Heart right ventricle (tissue), 16 donors: ENCODE results near the gene ZNF692. TPM values are rescaled to one million over a fixed set of nuclear protein-coding genes. Genes with fewer than 3 reads are reported as not detected.

Source experiments
- ATAC-seq, 8 donors: fragments of 200-7000 bp; cut with Tn5 transposase; one replicate each; pipeline ENCODE4 v1.9.1; 2020; ENCODE audit warnings: mild to moderate bottlenecking in 8 of 8, moderate library complexity in 8 of 8, moderate number of reproducible peaks in 1 of 8
- DNase-seq, 2 donors: peaks; one replicate each; pipeline ENCODE4 v3.0.0-alpha.2; 2020
- H3K27ac ChIP-seq, 10 donors: fragments of 200-600 bp; sonication (generic) in 2 of 10; one replicate each; pipeline versions ENCODE4 v1.5.0 to v1.8.0; 2020 to 2022; ENCODE audit warnings: mild to moderate bottlenecking in 3 of 10
- H3K27me3 ChIP-seq, 7 donors: fragments of 200-600 bp; one replicate each; pipeline ENCODE4 v1.8.0; 2021 to 2022; ENCODE audit warnings: mild to moderate bottlenecking in 2 of 7
- H3K36me3 ChIP-seq, 9 donors: fragments of 200-600 bp; sonication (generic) in 1 of 9; one replicate each; pipeline versions ENCODE4 v1.5.0 to v1.8.0; 2020 to 2022; ENCODE audit warnings: mild to moderate bottlenecking in 2 of 9
- H3K4me1 ChIP-seq, 9 donors: fragments of 200-600 bp; sonication (generic) in 1 of 9; one replicate each; pipeline versions ENCODE4 v1.5.0 to v1.8.0; 2020 to 2022; ENCODE audit warnings: mild to moderate bottlenecking in 4 of 9
- H3K4me3 ChIP-seq, 10 donors: fragments of 200-600 bp; sonication (generic) in 2 of 10; one replicate each; pipeline versions ENCODE4 v1.5.0 to v1.8.0; 2020 to 2022; ENCODE audit warnings: mild to moderate bottlenecking in 7 of 10, moderate library complexity in 2 of 10
- H3K9me3 ChIP-seq, 11 donors: fragments of 200-600 bp in 10 of 11; sonication (generic) in 2 of 11; one replicate each; pipeline versions ENCODE4 v1.5.0 to v1.8.0; 2013 to 2022; ENCODE audit warnings: mild to moderate bottlenecking in 2 of 11, control low read depth in 1 of 11, moderate library complexity in 1 of 11
- WGBS, 2 donors: extraction: QIAGEN DNeasy Blood & Tissue Kit; methylation state at CpG; one replicate each; pipeline ENCODE4 v1.1.7; 2013; ENCODE audit warnings: inconsistent platforms in 1 of 2; 5-methylcytosine and 5-hydroxymethylcytosine counted together
- intact Hi-C, 10 donors: fragments of 100-400 bp; cut with DNase I; formaldehyde crosslinking; loops; one replicate each; pipeline versions ENCODE4 v1.11.1 to v1.14.2; 2022
- polyA plus RNA-seq, 2 donors: library from polyadenylated mRNA; stranded (reverse); fragments of 200-250 nt; gene quantifications; one replicate each; pipeline ENCODE4 v1.2.3, GENCODE V29; 2013
- total RNA-seq, 10 donors: library from RNA; stranded (reverse); fragmentation: NEBNext Ultra II Directional in 3 of 10; extraction: Animal tissue kit (Norgen Biotek cat#: 25700) in 3 of 10; gene quantifications; one replicate each; pipeline versions ENCODE4 v1.2.1 to v1.2.4, GENCODE V29; 2021 to 2023
- TF ChIP-seq, protein P1 (sequence below), 9 donors: fragments of 200-600 bp; sonication (generic) in 2 of 9; IDR thresholded peaks; one replicate each; pipeline versions ENCODE4 v1.5.0 to v1.8.0; 2021 to 2022; ENCODE audit warnings: antibody characterized with exemption in 9 of 9, mild to moderate bottlenecking in 5 of 9, moderate library complexity in 1 of 9
- donor health status: Arrhythmogenic right ventricular cardiomyopathy.
- donor health status: ischemic (EF 13 %, LVEDD 7.1; RV severe dilation, severe dysfunction).
- donor health status: healthy with polysubstance abuse.
- donor health status: DM: no; HTN: yes; CAD: no.
- donor health status: DM: no; HTN: no; CAD: no.
- donor health status: ischemic (EF 25% LVEDD 6.9; RV normal size, moderate dysfunction).
- donor health status: ischemic (EF 25% LVEDD 5.7; RV mildly dilated, moderate dysfunction).
- donor health status: healthy.
- donor health status: DM: yes; HTN: yes; CAD: no.
- donor health status: Ischemic cardiomyopathy.
- donor health status: ischemic (EF 35%, LVEDD 5.7; RV mildly dilated, moderate dysfunction).
- donor health status: nonischemic (EF 11% LVEDD 7.7; RV severe dilation, severe dysfunction).
- donor health status: DM: yes; HTN: yes; CAD: no.
- donor health status: PGD.
- donor health status: ischemic (EF 29% LVEDD 5.4; RV normal size, mild dysfunction).
- donor health status: nonischemic (EF 23%, LVEDD 6.1; RV moderate dilation, normal function).

ZNF692 gene
- total and polyA plus RNA-seq, 12 donors: 7.1 to 102 (median 12.5) TPM

DNA sequence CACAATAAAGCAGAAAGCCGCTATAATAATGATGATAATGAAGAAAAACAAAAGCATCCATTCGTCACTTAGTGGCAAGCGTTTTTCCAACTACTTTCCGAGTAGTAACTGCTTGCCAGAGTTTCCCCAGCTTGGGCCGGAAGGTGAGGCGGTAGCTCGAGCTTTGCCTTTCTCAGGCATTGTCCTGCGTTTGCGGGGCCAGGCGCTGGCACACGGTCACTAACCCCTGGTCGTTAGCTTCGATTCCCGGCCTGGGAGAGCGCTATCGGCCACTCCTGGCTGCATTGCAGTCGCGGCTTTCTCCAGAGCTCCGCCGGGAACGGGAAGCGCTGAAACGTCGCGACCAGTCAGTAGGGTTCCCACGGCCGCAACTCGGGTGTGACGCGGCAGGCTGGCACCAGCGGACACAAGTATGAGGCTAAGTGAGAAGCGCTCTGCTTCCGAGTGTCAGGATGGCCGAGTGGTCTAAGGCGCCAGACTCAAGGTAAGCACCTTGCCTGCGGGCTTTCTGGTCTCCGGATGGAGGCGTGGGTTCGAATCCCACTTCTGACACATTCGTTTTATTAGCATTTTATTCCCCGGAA is 14.6 kb upstream of the ZNF692 start:
- peaks cover 0 to 4% (median 0%) of the 10 kb centered on the region in 11 donors for H3K9me3 ChIP-seq
- H3K4me3 ChIP-seq: peak overlapping the region; percentile 34 to 81 (median 70)
- peaks cover 0 to 12% (median 3%) of the 10 kb centered on the region in 9 donors for H3K4me1 ChIP-seq
- DNase-seq: peak; percentile 91 to 95
- 0 to 1% methylated on average over 41 of the region's 41 CpGs for WGBS, 2 donors
- intact Hi-C loops: loop anchor here in 1 of 10 donors (1.0 to 2.0 kb wide), 2 partner anchors 33 to 47 kb away; partner anchors contain the start of gene PGBD2
- no peaks in the 10 kb centered on the region for H3K27me3 ChIP-seq
- peak; percentile 93 to 97 (median 96) for ATAC-seq
- no peaks in the 10 kb centered on the region for H3K36me3 ChIP-seq
- TF ChIP-seq, protein P1, sequence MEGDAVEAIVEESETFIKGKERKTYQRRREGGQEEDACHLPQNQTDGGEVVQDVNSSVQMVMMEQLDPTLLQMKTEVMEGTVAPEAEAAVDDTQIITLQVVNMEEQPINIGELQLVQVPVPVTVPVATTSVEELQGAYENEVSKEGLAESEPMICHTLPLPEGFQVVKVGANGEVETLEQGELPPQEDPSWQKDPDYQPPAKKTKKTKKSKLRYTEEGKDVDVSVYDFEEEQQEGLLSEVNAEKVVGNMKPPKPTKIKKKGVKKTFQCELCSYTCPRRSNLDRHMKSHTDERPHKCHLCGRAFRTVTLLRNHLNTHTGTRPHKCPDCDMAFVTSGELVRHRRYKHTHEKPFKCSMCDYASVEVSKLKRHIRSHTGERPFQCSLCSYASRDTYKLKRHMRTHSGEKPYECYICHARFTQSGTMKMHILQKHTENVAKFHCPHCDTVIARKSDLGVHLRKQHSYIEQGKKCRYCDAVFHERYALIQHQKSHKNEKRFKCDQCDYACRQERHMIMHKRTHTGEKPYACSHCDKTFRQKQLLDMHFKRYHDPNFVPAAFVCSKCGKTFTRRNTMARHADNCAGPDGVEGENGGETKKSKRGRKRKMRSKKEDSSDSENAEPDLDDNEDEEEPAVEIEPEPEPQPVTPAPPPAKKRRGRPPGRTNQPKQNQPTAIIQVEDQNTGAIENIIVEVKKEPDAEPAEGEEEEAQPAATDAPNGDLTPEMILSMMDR (IDR thresholded peaks at IDR 0.05): no peak
- H3K27ac ChIP-seq: peak overlapping the region; percentile 74 to 98 (median 93)

DNA sequence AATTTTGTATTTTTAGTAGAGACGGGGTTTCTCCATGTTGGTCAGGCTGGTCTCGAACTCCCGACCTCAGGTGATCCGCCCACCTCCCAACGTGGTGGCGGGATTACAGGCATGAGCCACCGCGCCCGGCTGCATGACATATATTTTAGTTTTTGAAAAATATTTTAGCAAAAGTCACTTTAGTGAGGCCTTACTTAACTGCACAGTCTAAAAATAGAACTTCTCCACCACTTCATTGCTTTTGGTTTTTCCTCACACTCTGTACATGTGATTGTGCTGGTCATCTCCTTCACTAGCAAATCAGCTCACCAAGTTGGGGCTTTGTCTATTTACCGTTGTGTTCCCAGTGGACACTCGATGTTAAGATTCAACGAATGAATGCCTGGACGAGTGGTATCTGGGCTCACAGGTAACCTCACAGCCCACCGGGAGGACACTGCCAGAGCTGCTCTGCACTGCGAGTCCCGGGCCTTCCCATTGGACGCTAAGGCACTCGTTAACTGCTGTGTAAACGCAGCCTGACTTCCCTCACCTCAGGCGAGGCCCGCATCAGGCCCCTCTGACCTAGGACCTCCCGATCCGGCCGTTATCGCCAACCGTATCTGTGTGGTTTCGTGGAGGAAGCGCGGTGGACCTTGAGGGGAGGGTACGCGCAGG is 14.0 kb upstream of the ZNF692 start:
- peaks cover 0 to 12% (median 3%) of the 10 kb centered on the region in 9 donors for H3K4me1 ChIP-seq
- no peaks in the 10 kb centered on the region for H3K36me3 ChIP-seq
- H3K9me3 ChIP-seq: peaks cover 0 to 6% (median 0%) of the 10 kb centered on the region in 11 donors
- DNase-seq (peak; percentile 37 to 55), ATAC-seq (peak; percentile 46 to 80 (median 72))
- peak overlapping the region; percentile 74 to 98 (median 93) for H3K27ac ChIP-seq
- intact Hi-C loops: loop anchor here in 1 of 10 donors (1.0 to 2.0 kb wide), 2 partner anchors 34 to 47 kb away; partner anchors contain the start of gene PGBD2
- TF ChIP-seq, protein P1 (IDR thresholded peaks at IDR 0.05): no peak
- 1 to 2% methylated on average over 30 to 31 of the region's 31 CpGs for WGBS, 2 donors
- H3K4me3 ChIP-seq: peak overlapping the region; percentile 34 to 81 (median 70)
- H3K27me3 ChIP-seq: no peaks in the 10 kb centered on the region

DNA sequence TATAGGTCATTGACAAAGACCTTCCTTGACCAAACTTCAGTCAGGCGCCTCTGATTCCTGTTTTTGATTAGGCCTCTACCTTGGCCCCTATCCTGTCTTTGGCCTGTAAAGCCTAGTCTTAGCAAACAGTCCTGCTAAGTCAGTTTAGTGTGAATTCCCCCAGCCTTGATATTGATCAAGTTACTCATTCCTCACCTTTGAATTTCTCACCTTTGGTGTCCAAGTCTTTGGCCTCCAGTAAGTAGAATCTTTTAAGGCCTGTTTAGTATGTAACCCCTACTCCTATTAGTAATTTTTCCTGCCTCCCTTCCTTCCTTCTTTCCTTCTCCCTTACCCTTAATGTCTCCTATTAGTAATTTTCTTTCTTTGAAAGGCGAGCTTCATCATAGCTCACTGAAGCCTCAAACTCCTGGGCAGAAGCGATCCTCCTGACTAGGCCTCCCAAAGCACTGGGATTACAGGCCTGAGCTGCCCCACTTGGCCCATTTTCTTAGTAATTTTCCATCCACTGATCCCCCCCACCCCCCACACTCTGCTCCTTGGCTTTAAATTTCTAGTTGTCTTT is 13.0 kb upstream of the ZNF692 start:
- ATAC-seq (no peak), DNase-seq (no peak)
- WGBS, 2 donors: 97 to 98% methylated on average over 3 of the region's 3 CpGs
- intact Hi-C loops: loop anchor here in 1 of 10 donors (2.0 kb wide), 1 partner anchor 35 kb away; the partner anchor contains the start of gene PGBD2
- peak overlapping the region in 2 of 10 donors; percentile 3 to 98 for H3K27ac ChIP-seq
- TF ChIP-seq, protein P1 (IDR thresholded peaks at IDR 0.05): no peak
- H3K4me1 ChIP-seq: peaks cover 0 to 12% (median 3%) of the 10 kb centered on the region in 9 donors
- H3K36me3 ChIP-seq: no peaks in the 10 kb centered on the region
- no peaks in the 10 kb centered on the region for H3K27me3 ChIP-seq
- H3K9me3 ChIP-seq: peaks cover 0 to 6% (median 0%) of the 10 kb centered on the region in 11 donors
- peak overlapping the region in 2 of 10 donors; percentile 67 for H3K4me3 ChIP-seq
